GM12801 (cell line): ENCODE measurements around the gene CD46.

Source experiments
- TF ChIP-seq, protein P1 (sequence below): IDR thresholded peaks from one replicate; pipeline ENCODE4 v1.5.1; 2011; ENCODE audit warnings: control low read depth; ENCODE audit not compliant: insufficient read length; ENCODE audit errors: extremely low read depth

The CD46 gene

DNA sequence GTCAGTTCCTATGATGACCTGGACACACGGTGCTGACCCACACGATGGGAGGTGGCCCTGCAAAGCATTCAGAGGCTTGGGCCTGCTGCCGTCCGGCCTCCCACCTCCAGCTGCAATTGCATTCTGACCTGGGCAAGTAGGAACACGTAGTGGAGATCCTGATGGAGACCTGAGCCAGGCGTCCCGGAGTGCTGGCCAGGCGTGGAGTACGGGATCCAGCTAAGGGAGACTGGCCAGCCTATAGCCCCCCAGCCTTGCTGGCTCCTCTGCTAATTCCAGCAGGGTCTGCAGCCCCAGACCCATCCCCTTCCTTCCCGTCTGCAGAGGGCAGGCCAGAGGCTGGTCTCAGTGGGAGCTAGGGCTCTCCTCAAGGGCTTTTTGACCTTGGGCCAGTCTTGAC is 11.2 kb downstream of the CD46 start:
- TF ChIP-seq, protein P1, sequence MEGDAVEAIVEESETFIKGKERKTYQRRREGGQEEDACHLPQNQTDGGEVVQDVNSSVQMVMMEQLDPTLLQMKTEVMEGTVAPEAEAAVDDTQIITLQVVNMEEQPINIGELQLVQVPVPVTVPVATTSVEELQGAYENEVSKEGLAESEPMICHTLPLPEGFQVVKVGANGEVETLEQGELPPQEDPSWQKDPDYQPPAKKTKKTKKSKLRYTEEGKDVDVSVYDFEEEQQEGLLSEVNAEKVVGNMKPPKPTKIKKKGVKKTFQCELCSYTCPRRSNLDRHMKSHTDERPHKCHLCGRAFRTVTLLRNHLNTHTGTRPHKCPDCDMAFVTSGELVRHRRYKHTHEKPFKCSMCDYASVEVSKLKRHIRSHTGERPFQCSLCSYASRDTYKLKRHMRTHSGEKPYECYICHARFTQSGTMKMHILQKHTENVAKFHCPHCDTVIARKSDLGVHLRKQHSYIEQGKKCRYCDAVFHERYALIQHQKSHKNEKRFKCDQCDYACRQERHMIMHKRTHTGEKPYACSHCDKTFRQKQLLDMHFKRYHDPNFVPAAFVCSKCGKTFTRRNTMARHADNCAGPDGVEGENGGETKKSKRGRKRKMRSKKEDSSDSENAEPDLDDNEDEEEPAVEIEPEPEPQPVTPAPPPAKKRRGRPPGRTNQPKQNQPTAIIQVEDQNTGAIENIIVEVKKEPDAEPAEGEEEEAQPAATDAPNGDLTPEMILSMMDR: no peak

DNA sequence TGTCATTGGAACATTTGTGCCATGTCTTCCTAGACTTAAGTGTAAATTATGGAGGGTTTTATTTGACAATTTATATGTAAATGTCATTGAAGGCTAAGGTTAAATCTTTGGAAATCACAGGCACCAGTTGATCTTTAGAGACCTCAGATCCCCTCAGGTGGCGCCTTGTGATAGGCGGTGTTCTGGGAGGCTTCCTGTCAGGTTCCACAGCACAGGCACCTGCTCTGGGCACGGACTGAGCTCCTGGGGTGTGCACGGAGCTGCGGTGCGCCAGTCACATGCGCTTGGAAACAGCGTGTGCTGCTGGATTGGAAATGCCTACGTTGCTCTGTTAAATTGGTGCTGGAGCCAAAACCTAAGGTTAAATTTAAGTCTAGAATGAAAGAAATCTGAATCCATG is 12.1 kb downstream of the CD46 start:
- TF ChIP-seq, protein P1: no peak

DNA sequence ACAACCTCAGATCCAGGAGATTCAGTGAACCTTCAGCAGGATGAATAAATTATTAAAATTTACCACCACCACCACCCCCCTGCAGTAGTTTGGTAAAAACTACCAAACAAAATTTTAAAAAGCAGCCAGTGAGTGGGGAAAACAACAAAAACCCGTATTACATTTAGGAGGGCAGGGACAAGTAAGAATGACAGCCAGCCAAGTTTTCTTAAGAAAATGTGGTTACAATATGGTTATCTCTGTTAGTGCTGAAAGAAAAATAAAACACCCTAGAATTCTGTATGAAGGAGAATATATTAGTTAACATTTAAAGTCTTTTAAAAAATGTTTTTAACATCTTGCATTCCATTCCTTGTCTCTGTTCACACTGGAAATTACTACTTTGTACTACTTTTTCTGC is 14.7 kb downstream of the CD46 start:
- TF ChIP-seq, protein P1: no peak

DNA sequence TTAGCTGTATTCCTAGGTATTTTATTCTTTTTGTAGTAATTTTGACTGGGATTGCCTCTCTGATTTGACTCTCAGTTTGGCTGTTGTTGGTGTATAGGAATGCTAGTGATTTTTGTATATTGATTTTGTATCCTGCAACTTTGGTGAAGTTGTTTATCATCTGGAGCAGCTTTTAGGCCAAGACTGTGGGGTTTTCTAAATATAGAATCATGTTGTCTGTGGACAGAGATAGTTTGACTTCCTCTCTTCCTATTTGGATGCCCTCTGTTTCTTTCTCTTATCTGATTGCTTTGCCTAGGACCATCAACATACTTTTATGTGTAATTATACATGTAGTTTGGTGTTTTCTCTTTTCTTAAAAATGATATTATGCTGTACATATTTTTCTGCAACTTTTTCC is 27.2 kb downstream of the CD46 start:
- TF ChIP-seq, protein P1: no peak

DNA sequence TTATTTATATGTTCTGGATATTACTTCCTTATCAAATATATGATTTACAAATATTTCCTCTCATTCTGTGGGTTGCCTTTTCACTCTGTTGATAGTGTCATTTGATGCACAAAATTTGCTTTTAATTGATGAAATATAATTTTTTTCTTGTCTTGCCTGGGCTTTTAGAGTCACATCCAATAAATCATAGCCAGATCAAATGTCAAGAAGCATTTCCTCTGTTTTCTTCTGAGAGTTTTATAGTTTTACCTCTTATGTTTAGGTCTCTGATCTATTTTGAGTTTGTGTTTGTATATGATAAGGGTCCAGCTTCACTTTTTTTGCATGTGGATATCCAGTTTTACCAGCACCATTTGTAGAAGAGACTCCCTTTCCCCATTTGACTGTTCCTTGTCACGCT is 29.5 kb downstream of the CD46 start:
- TF ChIP-seq, protein P1: no peak

DNA sequence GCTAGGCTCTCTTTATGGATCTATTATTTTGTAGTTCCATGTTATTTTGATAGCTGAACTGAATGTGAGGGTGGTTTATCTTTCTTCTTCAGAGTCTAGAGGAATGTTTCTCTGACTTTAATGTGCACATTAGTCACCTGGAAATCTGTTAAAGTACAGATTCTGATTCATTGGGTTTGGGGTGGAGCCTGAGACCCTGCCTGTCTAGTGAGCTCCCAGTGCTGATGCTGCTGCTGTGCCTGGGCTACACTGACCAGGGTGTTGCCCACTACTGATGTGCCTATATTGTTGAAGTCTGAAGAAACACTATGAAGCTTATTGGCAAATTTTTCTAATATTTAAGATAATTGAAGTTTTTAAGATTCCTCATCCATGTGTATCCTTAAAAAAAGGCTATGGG is 35.9 kb downstream of the CD46 start:
- TF ChIP-seq, protein P1: no peak

DNA sequence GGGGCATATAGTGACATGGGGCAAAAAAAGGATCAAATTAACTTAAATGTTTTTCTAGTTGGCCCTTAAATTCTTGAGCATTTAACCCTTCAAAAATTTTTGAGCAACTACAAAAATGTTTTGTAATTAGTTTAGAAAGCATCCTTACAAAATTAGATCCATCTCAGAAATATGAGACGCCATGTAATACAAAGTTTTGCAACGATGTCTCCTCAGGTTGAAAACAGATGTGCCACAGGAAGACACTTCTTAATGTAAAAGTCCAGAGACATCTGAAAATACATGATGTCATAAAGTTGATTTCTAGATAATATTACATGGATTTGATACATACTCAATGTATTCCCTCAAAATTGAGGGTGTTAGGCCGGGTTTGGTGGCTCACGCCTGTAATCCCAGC is 37.5 kb downstream of the CD46 start:
- TF ChIP-seq, protein P1: no peak
